ENCODE data around the gene CR1. TPM values are rescaled to one million over a fixed set of nuclear protein-coding genes. Genes with fewer than 3 reads are reported as not detected.
"Not testable (repeated sequence)": the region's sequence is repeated elsewhere in the genome, so short reads cannot be mapped to it uniquely, and the experiment has no call there.

The CR1 gene
- total RNA-seq, 1 donor from 2014 or later = not detected

DNA sequence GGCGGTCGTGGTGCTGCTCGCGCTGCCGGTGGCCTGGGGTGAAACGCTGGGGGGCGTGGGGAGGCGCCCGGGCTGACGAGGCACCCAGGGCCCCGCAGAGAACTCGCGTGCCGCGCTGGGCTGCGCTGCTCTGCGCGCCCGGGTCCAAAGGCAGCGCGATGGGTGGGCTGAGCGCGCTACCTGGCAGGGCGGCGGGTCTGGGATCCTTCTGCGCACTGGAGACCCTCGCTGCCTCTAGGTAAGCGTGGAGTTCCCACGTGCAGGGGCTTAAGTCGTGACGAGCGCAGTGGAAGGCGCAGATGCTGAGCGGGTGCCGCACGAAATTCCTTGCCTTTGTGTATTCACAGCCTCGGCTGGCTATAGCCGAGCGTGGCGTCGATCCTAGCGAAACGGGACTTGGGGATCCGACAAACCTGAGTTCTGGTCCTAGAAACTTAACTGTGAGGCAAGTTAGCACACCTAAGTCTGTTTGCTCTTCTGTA, 173.6 kb downstream of the CR1 start:
- no peak for DNase-seq (ENCODE audit: extremely low read depth, low read depth, low spot score)

DNA sequence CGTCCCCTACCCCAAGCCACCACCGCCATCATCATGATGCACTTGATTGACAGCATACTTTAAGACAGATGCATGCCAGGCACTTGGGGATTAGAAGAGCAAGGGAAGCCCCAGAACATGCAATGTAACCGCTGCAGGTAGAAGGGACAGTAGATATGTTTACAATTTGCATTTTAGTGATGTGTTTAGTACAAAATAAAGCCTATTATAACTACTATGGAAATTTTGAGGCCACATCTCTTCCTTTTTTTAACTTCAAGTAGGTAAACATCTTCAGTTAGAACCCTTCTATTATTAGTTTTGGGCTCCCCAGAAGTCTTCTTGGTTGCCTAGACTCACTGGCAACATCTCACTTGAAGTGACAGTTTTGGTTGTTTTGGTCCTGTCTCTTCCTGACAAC, 174.2 kb downstream of the CR1 start:
- DNase-seq (ENCODE audit: extremely low read depth, low read depth, low spot score) = no peak

DNA sequence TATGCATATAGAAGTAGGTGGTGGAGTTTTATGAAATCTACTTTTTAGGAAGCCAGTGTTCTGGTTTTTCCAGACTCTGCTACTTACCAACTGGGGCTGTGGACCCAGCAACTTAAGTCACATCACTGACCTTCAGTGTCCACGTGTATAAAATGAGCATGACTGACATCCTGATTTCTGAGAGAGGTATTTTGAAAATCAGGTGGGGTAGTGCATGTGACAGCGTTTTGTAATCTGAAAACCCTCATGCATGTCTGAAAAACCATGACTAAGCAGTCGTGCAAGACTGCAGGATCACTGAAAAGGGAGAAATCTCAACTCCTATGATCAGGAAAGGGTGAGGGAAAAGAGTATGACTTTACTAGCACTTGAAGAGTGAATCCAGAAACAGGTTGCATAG, 175.0 kb downstream of the CR1 start:
- no peak for DNase-seq (ENCODE audit: extremely low read depth, low read depth, low spot score)

DNA sequence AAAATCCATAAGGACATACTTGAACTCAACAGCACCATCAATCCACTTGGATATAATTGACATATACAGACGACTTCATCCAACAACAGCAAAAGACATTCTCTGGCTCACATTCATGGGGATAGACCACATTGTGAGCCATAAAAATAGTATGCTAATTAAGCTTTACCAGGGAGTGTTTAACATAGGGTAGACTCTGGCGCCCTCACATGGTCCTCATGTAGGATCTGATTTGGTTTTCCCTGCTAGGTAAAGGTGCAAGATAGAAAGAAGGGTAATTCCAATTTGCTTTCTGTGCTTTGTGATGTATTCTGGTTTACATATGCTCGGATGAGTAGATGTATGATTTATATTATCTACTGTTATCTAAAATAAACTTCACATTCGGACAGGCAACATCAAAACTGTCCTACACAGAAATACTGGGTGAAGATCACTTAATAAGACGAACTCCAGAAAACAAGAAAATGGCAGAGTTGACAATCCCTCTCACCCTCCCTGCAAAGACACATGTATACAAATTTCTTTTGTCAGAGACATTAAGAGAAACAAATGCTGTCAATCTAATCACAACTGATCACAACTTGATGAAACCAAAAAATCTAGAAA, 176.7 kb downstream of the CR1 start:
- no peak for DNase-seq (ENCODE audit: extremely low read depth, low read depth, low spot score)

DNA sequence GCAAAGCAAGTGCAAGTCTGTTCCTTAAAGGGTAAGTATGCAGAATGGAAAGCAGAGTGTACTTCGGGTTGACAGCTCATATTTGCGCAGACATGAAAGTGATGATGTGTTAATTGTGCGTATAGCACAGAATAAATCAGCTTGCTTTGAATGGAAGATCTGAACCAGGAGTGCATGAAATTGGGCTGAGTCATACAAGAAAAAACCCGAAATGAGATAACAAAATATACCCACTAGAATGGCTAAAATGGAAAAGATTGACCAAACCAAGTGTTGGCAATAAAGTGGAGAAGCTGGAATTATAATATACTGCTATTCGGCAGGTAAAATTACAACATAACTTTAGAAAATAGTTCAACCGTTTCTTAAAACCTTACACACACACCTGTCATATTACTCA, 177.4 kb downstream of the CR1 start:
- DNase-seq (ENCODE audit: extremely low read depth, low read depth, low spot score) = no peak

DNA sequence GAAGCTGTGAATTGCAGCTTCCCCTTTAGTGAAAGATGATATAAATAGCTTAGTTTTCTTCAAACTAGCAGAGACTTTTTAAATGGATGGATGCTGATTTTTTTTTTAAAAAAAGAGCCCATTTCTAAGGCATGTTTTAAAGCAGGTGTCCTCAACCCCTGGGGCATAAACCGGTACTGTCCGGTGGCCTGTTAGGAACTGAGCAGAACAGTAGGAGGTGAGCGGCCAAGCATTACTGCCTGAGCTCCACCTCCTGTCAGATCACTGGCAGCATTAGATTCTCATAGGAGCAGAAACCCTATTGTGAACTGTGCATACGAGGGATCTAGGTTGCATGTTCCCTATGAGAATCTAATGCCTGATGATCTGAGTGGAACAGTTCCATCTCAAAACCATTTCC, 180.2 kb downstream of the CR1 start:
- DNase-seq (ENCODE audit: extremely low read depth, low read depth, low spot score) = no peak

DNA sequence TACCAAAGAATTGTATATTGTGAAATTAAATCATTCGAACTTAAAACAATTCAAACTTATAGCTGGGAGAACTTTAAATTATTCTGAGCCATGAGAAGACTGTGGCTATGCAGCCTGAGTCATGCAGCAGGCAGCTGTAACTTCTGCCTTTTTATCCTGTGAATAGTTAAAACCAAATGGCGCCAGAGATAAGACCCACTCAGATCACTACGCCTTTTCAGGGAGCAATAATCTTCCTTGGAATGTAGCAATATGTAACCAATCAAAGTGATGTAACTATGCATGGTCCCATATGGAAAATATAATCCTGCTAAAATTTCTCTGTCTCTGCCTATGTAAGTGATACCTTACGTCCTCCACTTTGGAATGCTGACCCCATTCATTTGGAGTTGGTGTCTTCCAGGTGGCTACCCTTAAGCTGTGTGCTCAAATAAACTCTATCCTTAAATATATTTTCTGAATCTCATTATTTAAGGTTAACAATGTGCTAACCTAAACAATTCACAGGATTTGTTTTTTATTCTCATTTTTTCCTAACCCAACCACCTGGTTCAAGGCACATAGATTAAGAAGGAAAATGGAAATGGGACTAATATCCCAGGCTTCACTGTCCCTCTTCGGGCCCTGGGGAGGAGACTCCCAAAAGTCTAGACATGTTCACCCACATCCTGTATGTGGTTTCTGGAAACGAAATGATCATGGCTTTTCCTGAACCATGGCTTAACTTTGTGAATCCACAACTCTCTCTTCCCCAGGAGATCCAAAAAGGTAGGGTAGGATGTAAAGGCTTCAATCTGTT, 184.8 kb downstream of the CR1 start:
- DNase-seq (ENCODE audit: extremely low read depth, low read depth, low spot score) = not testable (repeated sequence)

DNA sequence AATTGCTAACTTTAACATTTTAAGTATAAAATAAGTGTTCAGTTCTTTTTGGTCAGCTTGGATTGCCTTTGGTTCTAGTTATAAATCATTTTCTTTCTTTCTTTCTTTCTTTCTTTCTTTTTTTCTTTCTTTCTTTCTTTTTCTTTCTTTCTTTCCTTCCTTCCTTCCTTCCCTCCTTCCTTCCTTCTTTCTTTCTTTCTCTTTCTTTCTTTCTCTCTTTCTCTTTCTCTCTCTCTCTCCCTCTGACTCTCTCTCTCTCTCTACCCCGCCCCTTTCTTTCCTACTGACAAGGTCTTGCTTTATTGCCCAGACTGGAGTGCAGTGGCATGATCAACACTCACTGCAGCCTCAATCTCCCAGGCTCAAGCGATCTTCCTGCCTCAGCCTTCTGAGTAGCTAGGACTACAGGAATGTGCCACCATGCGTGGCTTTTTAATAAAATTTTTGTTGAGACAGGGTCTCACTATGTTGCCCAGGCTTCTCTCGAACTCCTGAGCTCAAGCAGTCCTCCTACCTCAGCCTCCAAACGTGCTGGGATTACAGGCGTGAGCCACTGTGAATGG, 187.0 kb downstream of the CR1 start:
- not testable (repeated sequence) for DNase-seq (ENCODE audit: extremely low read depth, low read depth, low spot score)

DNA sequence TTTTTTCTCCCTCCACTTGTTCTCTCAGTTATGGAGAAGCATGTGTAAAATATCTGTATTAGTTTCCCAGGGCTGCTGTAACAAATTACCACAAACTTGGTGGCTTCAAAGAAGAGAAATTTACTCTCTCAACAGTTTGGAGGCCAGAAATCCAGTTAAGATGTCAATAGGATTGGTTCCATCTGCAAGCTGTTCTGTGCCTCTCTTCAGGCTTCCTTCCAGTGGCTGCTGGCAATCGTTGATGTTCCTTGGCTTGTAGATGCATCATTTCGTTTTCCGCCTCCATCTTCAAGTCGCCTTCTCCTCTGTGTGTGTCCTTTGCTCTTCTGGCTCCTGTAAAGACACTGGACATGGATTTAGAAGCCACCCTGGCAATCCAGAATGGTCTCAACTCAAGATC, 194.6 kb downstream of the CR1 start:
- not testable (repeated sequence) for DNase-seq (ENCODE audit: extremely low read depth, low read depth, low spot score)

DNA sequence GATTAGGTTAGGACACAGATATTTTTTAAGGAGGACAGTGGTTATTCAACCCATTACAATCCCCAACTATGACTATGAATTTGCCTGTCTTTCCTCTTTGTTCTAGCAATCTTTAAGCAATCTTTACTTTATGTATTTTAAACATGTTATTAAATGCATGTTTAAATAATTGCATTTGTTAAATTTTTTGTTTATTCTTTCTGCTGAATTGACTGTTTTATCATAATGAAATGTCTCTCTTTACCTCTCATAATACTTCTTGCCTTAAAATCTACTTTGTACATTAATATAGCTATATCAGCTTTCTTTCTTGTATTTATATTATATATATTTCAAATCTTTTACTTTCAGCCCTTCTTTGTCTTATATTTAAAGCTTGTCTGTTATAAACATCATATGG, 195.1 kb downstream of the CR1 start:
- no peak for DNase-seq (ENCODE audit: extremely low read depth, low read depth, low spot score)

Other genes starting within 250 kb of the CR1 start
- gene CD55, start 174.5 kb upstream of the CR1 start, total RNA-seq = 121 and 147 TPM in 2 replicates
- not detected in 2 replicates for gene CR2, start 41.8 kb upstream of the CR1 start, total RNA-seq
- not detected in 2 replicates for gene CR1L, start 149.0 kb downstream of the CR1 start, total RNA-seq